ENCODE results near the gene THBS3. TPM values are rescaled to one million over a fixed set of nuclear protein-coding genes. Genes with fewer than 3 reads are reported as not detected.

THBS3 gene
- total and polyA plus RNA-seq, 2 donors (not counting 1 experiment from before 2014, with no cell fraction given): 36.8 to 39.6 TPM

GRCh38 chr1:155202198-155202597, 5.5 kb downstream of the THBS3 start:
- no peaks in the 10 kb centered on the region for H4K20me1 ChIP-seq (ENCODE audit: control insufficient read depth, extremely low read depth, insufficient read depth, low read length)
- TF ChIP-seq CTCF (conservative IDR thresholded peaks at IDR 0.05 in 1 of 2, IDR thresholded peaks at IDR 0.05 in 1 of 2; ENCODE audit: low read depth in 1 of 2, low read length in 2 of 2) (no peak), EZH2 (IDR thresholded peaks at IDR 0.05; ENCODE audit: low read length, missing control alignments) (no peak)
- no peak overlapping the region for H2AFZ ChIP-seq (ENCODE audit: low read length)
- no peaks in the 10 kb centered on the region for H3K79me2 ChIP-seq (ENCODE audit: control insufficient read depth, insufficient read depth, low read length)
- DNase-seq (ENCODE audit: low read depth in 2 of 2): no peak
- H3K9ac ChIP-seq (ENCODE audit: insufficient read depth, low read length): no peak overlapping the region
- H3K4me2 ChIP-seq (ENCODE audit: extremely low read depth, insufficient read depth, low read length): no peak overlapping the region
- H3K4me1 ChIP-seq (ENCODE audit: control insufficient read depth, extremely low read depth, insufficient read depth, low read length): peaks cover 6% of the 10 kb centered on the region
- no peaks in the 10 kb centered on the region for H3K9me3 ChIP-seq (ENCODE audit: control insufficient read depth, insufficient read depth, low read depth, low read length)
- peaks cover 22% of the 10 kb centered on the region for H3K36me3 ChIP-seq (ENCODE audit: control insufficient read depth, insufficient read depth, low read length)
- no peak overlapping the region for H3K4me3 ChIP-seq (replicated peaks in 1 of 4; ENCODE audit: control extremely low read depth in 1 of 4, insufficient read depth in 1 of 4, low read depth in 3 of 4, low read length in 4 of 4)
- no peaks in the 10 kb centered on the region for H3K27me3 ChIP-seq (ENCODE audit: control insufficient read depth, insufficient read depth, low read length)
- H3K27ac ChIP-seq (ENCODE audit: insufficient read depth, low read length): no peak overlapping the region

GRCh38 chr1:155200920-155201319, 6.8 kb downstream of the THBS3 start:
- DNase-seq (ENCODE audit: low read depth in 2 of 2): no peak
- Histone ChIP-seq H3K27me3 (ENCODE audit: control insufficient read depth, insufficient read depth, low read length) (no peaks in the 10 kb centered on the region), H3K4me1 (ENCODE audit: control insufficient read depth, extremely low read depth, insufficient read depth, low read length) (peaks cover 4% of the 10 kb centered on the region), H3K79me2 (ENCODE audit: control insufficient read depth, insufficient read depth, low read length) (peaks cover 4% of the 10 kb centered on the region), H3K4me2 (ENCODE audit: extremely low read depth, insufficient read depth, low read length) (no peak overlapping the region), H3K9ac (ENCODE audit: insufficient read depth, low read length) (no peak overlapping the region), H4K20me1 (ENCODE audit: control insufficient read depth, extremely low read depth, insufficient read depth, low read length) (no peaks in the 10 kb centered on the region), H3K27ac (ENCODE audit: insufficient read depth, low read length) (no peak overlapping the region), H2AFZ (ENCODE audit: low read length) (no peak overlapping the region), H3K9me3 (ENCODE audit: control insufficient read depth, insufficient read depth, low read depth, low read length) (no peaks in the 10 kb centered on the region), H3K4me3 (replicated peaks in 1 of 4; ENCODE audit: control extremely low read depth in 1 of 4, insufficient read depth in 1 of 4, low read depth in 3 of 4, low read length in 4 of 4) (no peak overlapping the region), H3K36me3 (ENCODE audit: control insufficient read depth, insufficient read depth, low read length) (peaks cover 29% of the 10 kb centered on the region)
- TF ChIP-seq EZH2 (IDR thresholded peaks at IDR 0.05; ENCODE audit: low read length, missing control alignments) (no peak), CTCF (conservative IDR thresholded peaks at IDR 0.05 in 1 of 2, IDR thresholded peaks at IDR 0.05 in 1 of 2; ENCODE audit: low read depth in 1 of 2, low read length in 2 of 2) (no peak)

- Histone ChIP-seq H3K79me2 (ENCODE audit: control insufficient read depth, insufficient read depth, low read length) (peaks cover 8% of the 10 kb centered on the region), H3K4me3 (replicated peaks in 1 of 4; ENCODE audit: control extremely low read depth in 1 of 4, insufficient read depth in 1 of 4, low read depth in 3 of 4, low read length in 4 of 4) (no peak overlapping the region), H3K4me2 (ENCODE audit: extremely low read depth, insufficient read depth, low read length) (no peak overlapping the region), H3K9ac (ENCODE audit: insufficient read depth, low read length) (no peak overlapping the region), H2AFZ (ENCODE audit: low read length) (no peak overlapping the region), H3K36me3 (ENCODE audit: control insufficient read depth, insufficient read depth, low read length) (peaks cover 29% of the 10 kb centered on the region), H3K4me1 (ENCODE audit: control insufficient read depth, extremely low read depth, insufficient read depth, low read length) (peaks cover 7% of the 10 kb centered on the region), H3K9me3 (ENCODE audit: control insufficient read depth, insufficient read depth, low read depth, low read length) (no peaks in the 10 kb centered on the region), H3K27me3 (ENCODE audit: control insufficient read depth, insufficient read depth, low read length) (no peaks in the 10 kb centered on the region), H4K20me1 (ENCODE audit: control insufficient read depth, extremely low read depth, insufficient read depth, low read length) (no peaks in the 10 kb centered on the region), H3K27ac (ENCODE audit: insufficient read depth, low read length) (no peak overlapping the region)
- no peak for TF ChIP-seq EZH2 (IDR thresholded peaks at IDR 0.05; ENCODE audit: low read length, missing control alignments)
- TF ChIP-seq CTCF (conservative IDR thresholded peaks at IDR 0.05 in 1 of 2, IDR thresholded peaks at IDR 0.05 in 1 of 2; ENCODE audit: low read depth in 1 of 2, low read length in 2 of 2): no peak
- no peak for DNase-seq (ENCODE audit: low read depth in 2 of 2)
These were observed 7.9 kb downstream of the THBS3 start for GRCh38 chr1:155199792-155200191.

All from fibroblast of lung (primary cell).